Effector memory CD4-positive, alpha-beta T cell (primary cell): ENCODE measurements around the gene ANKRD33.

Source experiments
- DNase-seq, 3 donors: peaks; one replicate each; pipeline ENCODE4 v3.0.0-alpha.2; 2020
- H3K27ac ChIP-seq: 2 replicates; pipeline ENCODE4 v1.7.0; 2013; ENCODE audit warnings: mild to moderate bottlenecking, low read length, moderate library complexity; ENCODE audit not compliant: insufficient read depth, poor library complexity, severe bottlenecking
- H3K27me3 ChIP-seq: replicated peaks from 2 replicates; pipeline ENCODE4 v1.7.0; 2013; ENCODE audit warnings: mild to moderate bottlenecking, low read length; ENCODE audit not compliant: insufficient read depth, control insufficient read depth, poor library complexity, severe bottlenecking
- H3K36me3 ChIP-seq: 2 replicates; pipeline ENCODE4 v1.7.0; 2013; ENCODE audit warnings: mild to moderate bottlenecking, low read length, moderate library complexity; ENCODE audit not compliant: control insufficient read depth, insufficient read depth
- H3K4me1 ChIP-seq: 2 replicates; pipeline ENCODE4 v1.7.0; 2013; ENCODE audit warnings: low read length, mild to moderate bottlenecking; ENCODE audit not compliant: control insufficient read depth, insufficient read depth, poor library complexity, severe bottlenecking
- H3K4me3 ChIP-seq: 2 replicates; pipeline ENCODE4 v1.7.0; 2013; ENCODE audit warnings: low read length, low read depth, mild to moderate bottlenecking; ENCODE audit not compliant: insufficient read depth, poor library complexity, severe bottlenecking
- H3K9me3 ChIP-seq: 2 replicates; pipeline ENCODE4 v1.7.0; 2013; ENCODE audit warnings: mild to moderate bottlenecking, low read length, moderate library complexity; ENCODE audit not compliant: control insufficient read depth

ANKRD33 gene

GRCh38 chr12:51860986-51861385, 26.9 kb upstream of the ANKRD33 start:
- no peak for DNase-seq
- Histone ChIP-seq H3K27me3 (peaks cover 29% of the 10 kb centered on the region), H3K9me3 (no peaks in the 10 kb centered on the region)

GRCh38 chr12:51862947-51863346, 25.0 kb upstream of the ANKRD33 start:
- DNase-seq = no peak
- Histone ChIP-seq H3K27ac (no peak overlapping the region), H3K36me3 (no peaks in the 10 kb centered on the region), H3K4me3 (no peak overlapping the region), H3K9me3 (no peaks in the 10 kb centered on the region), H3K27me3 (peaks cover 30% of the 10 kb centered on the region), H3K4me1 (peaks cover 10% of the 10 kb centered on the region)

More at GRCh38 chr12:51860986-51861385, 26.9 kb upstream of the ANKRD33 start:
- Histone ChIP-seq H3K4me3 (no peak overlapping the region), H3K36me3 (no peaks in the 10 kb centered on the region), H3K27ac (no peak overlapping the region), H3K4me1 (peaks cover 10% of the 10 kb centered on the region)

GRCh38 chr12:51863363-51863932, 24.5 kb upstream of the ANKRD33 start:
- H3K4me3 ChIP-seq = peak overlapping the region; percentile 34
- peaks cover 10% of the 10 kb centered on the region for H3K4me1 ChIP-seq
- no peak overlapping the region for H3K27ac ChIP-seq
- no peaks in the 10 kb centered on the region for H3K36me3 ChIP-seq
- DNase-seq = no peak
- no peaks in the 10 kb centered on the region for H3K9me3 ChIP-seq
- H3K27me3 ChIP-seq = peaks cover 30% of the 10 kb centered on the region

GRCh38 chr12:51863933-51864832, 23.7 kb upstream of the ANKRD33 start:
- Histone ChIP-seq H3K27me3 (peaks cover 35% of the 10 kb centered on the region), H3K4me3 (peak overlapping the region; percentile 34), H3K36me3 (no peaks in the 10 kb centered on the region), H3K9me3 (no peaks in the 10 kb centered on the region), H3K27ac (no peak overlapping the region), H3K4me1 (peaks cover 14% of the 10 kb centered on the region)
- no peak for DNase-seq

GRCh38 chr12:51864833-51865670, 22.9 kb upstream of the ANKRD33 start:
- H3K27me3 ChIP-seq = peaks cover 37% of the 10 kb centered on the region
- peaks cover 14% of the 10 kb centered on the region for H3K4me1 ChIP-seq
- H3K9me3 ChIP-seq = no peaks in the 10 kb centered on the region
- no peak for DNase-seq
- H3K4me3 ChIP-seq = no peak overlapping the region
- no peak overlapping the region for H3K27ac ChIP-seq
- H3K36me3 ChIP-seq = no peaks in the 10 kb centered on the region

GRCh38 chr12:51865757-51866270, 22.1 kb upstream of the ANKRD33 start:
- no peak overlapping the region for H3K4me3 ChIP-seq
- no peaks in the 10 kb centered on the region for H3K9me3 ChIP-seq
- H3K4me1 ChIP-seq = peaks cover 14% of the 10 kb centered on the region
- DNase-seq = no peak
- peaks cover 37% of the 10 kb centered on the region for H3K27me3 ChIP-seq
- H3K36me3 ChIP-seq = no peaks in the 10 kb centered on the region
- H3K27ac ChIP-seq = no peak overlapping the region

GRCh38 chr12:51866324-51866723, 21.6 kb upstream of the ANKRD33 start:
- peaks cover 14% of the 10 kb centered on the region for H3K4me1 ChIP-seq
- no peaks in the 10 kb centered on the region for H3K9me3 ChIP-seq
- no peak overlapping the region for H3K4me3 ChIP-seq
- no peak overlapping the region for H3K27ac ChIP-seq
- H3K36me3 ChIP-seq = no peaks in the 10 kb centered on the region
- DNase-seq = no peak
- peaks cover 37% of the 10 kb centered on the region for H3K27me3 ChIP-seq

- Histone ChIP-seq H3K27me3 (peaks cover 37% of the 10 kb centered on the region), H3K4me3 (no peak overlapping the region), H3K4me1 (peaks cover 14% of the 10 kb centered on the region), H3K36me3 (no peaks in the 10 kb centered on the region), H3K27ac (no peak overlapping the region), H3K9me3 (no peaks in the 10 kb centered on the region)
- no peak for DNase-seq
Observed at GRCh38 chr12:51866762-51867161, 21.1 kb upstream of the ANKRD33 start.

GRCh38 chr12:51867371-51867770, 20.5 kb upstream of the ANKRD33 start:
- H3K36me3 ChIP-seq = no peaks in the 10 kb centered on the region
- H3K27ac ChIP-seq = no peak overlapping the region
- H3K4me1 ChIP-seq = peaks cover 14% of the 10 kb centered on the region
- H3K9me3 ChIP-seq = no peaks in the 10 kb centered on the region
- DNase-seq = no peak
- H3K27me3 ChIP-seq = peaks cover 35% of the 10 kb centered on the region
- H3K4me3 ChIP-seq = no peak overlapping the region
